Measurements from ENCODE around the gene FAHD2B. TPM values are rescaled to one million over a fixed set of nuclear protein-coding genes. Genes with fewer than 3 reads are reported as not detected.
"Not testable (repeated sequence)": the region's sequence is repeated elsewhere in the genome, so short reads cannot be mapped to it uniquely, and the experiment has no call there.

Gene FAHD2B
- total RNA-seq, 1 experiment from 2014 or later, result 0.23 TPM

- DNase-seq (ENCODE audit: low read depth), result no peak
Observed at GRCh38 chr2:97068074-97068473, 26.6 kb downstream of the FAHD2B start.

- DNase-seq (ENCODE audit: low read depth), result no peak
Observed at GRCh38 chr2:97067279-97068004, 27.2 kb downstream of the FAHD2B start.

GRCh38 chr2:97066030-97066429 lies 28.7 kb downstream of the FAHD2B start:
- DNase-seq (ENCODE audit: low read depth), result not testable (repeated sequence)

DNA sequence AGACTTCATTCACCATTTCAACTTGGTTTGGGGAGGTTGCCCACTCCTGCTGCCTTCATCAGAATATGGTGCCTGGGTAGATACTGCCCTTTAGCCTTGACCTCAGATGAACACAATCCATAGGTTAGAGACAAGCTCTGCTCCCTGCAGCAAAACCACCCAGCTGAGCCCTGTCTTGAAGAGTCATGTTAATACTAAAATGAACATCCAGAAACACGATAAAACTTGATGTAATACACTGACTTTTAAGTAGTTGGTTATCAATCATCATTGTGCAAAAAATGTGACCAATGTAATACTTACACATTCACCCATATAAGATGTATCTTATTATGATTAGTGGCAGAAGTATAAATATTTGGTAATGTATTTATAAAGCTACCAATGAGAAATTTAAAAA lies 32.7 kb downstream of the FAHD2B start:
- not testable (repeated sequence) for DNase-seq (ENCODE audit: low read depth)

DNA sequence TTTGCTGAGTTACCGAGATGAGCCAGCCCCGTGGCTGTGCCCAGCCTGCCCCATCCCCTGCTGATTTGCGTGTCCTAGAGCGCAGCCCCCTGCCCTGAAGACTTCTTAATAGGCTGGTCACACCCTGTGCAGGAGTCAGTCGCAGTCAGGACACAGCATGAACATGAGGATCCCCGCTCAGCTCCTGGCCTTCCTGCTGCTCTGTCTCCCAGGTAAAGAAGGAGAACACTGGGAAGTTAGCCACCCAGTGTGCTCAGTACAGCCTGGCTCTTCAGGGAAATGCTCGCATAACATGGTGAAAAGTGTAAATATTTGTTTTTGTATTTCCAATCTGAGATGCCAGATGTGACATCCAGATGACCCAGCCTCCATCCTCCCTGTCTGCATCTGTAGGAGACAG lies 34.9 kb downstream of the FAHD2B start:
- DNase-seq (ENCODE audit: low read depth), result not testable (repeated sequence)

GRCh38 chr2:97056150-97056549 lies 38.5 kb downstream of the FAHD2B start:
- DNase-seq (ENCODE audit: low read depth), result not testable (repeated sequence)

GRCh38 chr2:97050032-97050431 lies 44.6 kb downstream of the FAHD2B start:
- not testable (repeated sequence) for DNase-seq (ENCODE audit: low read depth)

- not testable (repeated sequence) for DNase-seq (ENCODE audit: low read depth)
Observed at GRCh38 chr2:97048448-97048847, 46.2 kb downstream of the FAHD2B start.

- not testable (repeated sequence) for DNase-seq (ENCODE audit: low read depth)
Observed at GRCh38 chr2:97046676-97047075, 48.0 kb downstream of the FAHD2B start.

- not testable (repeated sequence) for DNase-seq (ENCODE audit: low read depth)
Observed at GRCh38 chr2:97045895-97046499, 48.7 kb downstream of the FAHD2B start.

Other genes with a start within 250 kb of the FAHD2B start
- 13.2 and 18.4 TPM in 2 replicates for gene ANKRD39, start 236.9 kb downstream of the FAHD2B start, total RNA-seq (2014; rRNA removed)
- gene SEMA4C, start 224.8 kb downstream of the FAHD2B start, total RNA-seq (2014; rRNA removed), result 91.4 and 118 TPM in 2 replicates
- 1.7 and 5.3 TPM in 2 replicates for gene FAM178B, start 108.3 kb downstream of the FAHD2B start, total RNA-seq (2014; rRNA removed)
- gene ANKRD36, start 18.3 kb upstream of the FAHD2B start, total RNA-seq (2014; rRNA removed), result 9.6 and 11.6 TPM in 2 replicates

Measured in LHCN-M2 (cell line).